ENCODE measurements around the gene SREBF2. TPM values are rescaled to one million over a fixed set of nuclear protein-coding genes. Genes with fewer than 3 reads are reported as not detected.
A peak's percentile ranks its signal among the peaks of the same experiment; 100 is the strongest.
"Not testable (repeated sequence)": the region's sequence is repeated elsewhere in the genome, so short reads cannot be mapped to it uniquely, and the experiment has no call there.

SREBF2 gene
- total RNA-seq, 2 experiments from 2014 or later, result 131 to 137 TPM

DNA sequence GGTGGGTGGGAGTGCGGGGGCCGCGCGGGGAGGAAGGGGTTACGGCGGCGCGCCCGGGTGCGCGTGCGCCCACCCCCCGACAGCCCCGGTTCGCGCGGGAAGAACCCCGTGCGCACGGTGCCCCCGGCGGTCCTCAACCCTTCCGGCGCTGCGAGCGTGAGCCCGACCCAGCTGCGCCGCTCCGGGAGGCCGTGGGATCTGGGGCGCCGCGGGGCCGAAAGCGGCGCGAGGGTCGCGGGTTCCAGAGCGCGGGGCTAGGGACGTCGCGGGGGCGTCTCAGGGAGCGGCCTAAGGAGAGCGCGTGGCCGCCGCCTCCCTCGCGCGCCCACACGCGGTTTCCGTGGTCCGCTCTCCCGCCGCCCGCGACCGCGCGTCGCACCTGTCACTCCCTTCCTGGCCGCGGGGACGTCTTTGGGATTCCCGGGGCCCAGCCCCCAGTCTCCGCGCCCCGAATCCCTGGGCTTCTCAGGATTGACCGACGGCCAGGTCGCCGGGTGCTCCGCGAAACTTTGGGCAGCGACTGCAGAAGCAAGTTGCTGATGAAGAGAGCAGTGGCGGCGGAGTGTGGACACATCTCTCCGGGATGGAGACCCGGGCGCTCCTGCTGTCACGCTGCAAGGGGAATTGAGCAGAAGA lies 582 bp downstream of the SREBF2 start:
- ChIA-PET CTCF (interaction anchor here (1.0 to 6.9 kb wide), 14 partner anchors 9 to 136 kb away, joined by 3 to 49 read pairs (median 7); partner anchors contain the start of gene CCDC134), POLR2A (interaction anchor here (0.9 to 4.5 kb wide), 16 partner anchors 9 to 365 kb away, joined by 3 to 57 read pairs (median 8); partner anchors contain the start of genes CCDC134, CENPM, PHF5A and SNU13)
- H3K36me3 Mint-ChIP-seq, result peaks cover 45% of the 10 kb centered on the region
- H3K27me3 Mint-ChIP-seq, result no peaks in the 10 kb centered on the region
- H3K4me1 Mint-ChIP-seq (ENCODE audit: low read depth), result peaks cover 46% of the 10 kb centered on the region
- H3K4me3 Mint-ChIP-seq, result peak overlapping the region; percentile 98
- intact Hi-C loops (cut with micrococcal nuclease), result loop anchor here (1.0 to 5.0 kb wide), 3 partner anchors 84 to 259 kb away; partner anchors contain the start of genes DESI1, NDUFA6, SHISA8 and XRCC6
- peak; percentile 52 for DNase-seq
- H3K27ac Mint-ChIP-seq, result peak overlapping the region; percentile 99
- peaks cover 5% of the 10 kb centered on the region for H3K9me3 Mint-ChIP-seq

DNA sequence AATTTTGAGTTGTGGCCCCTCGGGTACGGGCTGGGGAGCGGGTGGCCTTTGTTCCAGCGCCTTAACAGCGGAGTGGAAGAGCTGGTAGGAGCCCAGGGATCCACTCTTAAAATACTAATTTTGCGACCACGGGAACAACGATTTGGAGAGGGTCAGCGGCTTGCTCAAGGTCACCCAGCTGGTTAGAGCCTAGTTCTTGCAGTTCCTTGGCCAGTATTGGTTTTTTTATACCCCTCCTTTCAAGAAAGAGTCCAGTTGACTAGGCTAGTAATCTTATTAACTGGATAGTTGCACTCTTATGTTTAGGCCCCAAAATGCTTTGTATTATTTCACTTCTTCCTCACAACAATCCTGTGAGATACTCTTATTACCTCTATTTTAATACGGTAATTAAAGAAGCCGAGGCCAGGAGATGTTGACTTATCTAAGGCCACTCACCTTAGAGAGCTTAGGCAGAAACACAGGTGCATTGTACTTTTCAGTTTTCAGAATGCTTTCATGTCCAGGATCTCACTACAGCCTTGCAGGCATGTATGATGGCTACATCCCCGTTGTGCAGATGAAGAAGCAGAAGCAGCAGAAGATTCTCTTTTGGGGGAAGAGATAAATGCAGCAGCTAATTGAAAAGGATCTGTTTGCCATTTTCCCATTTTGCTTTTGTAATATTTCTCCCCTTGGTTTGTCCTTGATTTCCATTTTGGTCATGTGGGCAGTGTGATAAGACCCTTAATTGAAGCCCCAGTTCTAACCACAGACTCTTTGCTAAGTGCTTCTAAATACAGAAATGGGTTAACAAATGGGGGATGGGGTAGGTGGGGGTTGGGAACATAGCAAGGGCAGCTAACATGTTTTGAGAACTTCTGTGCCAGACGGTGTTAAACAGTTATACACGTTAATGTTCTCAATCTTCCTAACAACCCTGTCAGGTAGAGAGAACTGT lies 1.4 kb downstream of the SREBF2 start:
- H3K4me1 Mint-ChIP-seq (ENCODE audit: low read depth), result peaks cover 54% of the 10 kb centered on the region
- intact Hi-C loops (cut with micrococcal nuclease), result loop anchor here (5.0 kb wide), 2 partner anchors 83 to 258 kb away; partner anchors contain the start of genes NDUFA6 and SHISA8
- peak overlapping the region; percentile 98 for H3K4me3 Mint-ChIP-seq

DNA sequence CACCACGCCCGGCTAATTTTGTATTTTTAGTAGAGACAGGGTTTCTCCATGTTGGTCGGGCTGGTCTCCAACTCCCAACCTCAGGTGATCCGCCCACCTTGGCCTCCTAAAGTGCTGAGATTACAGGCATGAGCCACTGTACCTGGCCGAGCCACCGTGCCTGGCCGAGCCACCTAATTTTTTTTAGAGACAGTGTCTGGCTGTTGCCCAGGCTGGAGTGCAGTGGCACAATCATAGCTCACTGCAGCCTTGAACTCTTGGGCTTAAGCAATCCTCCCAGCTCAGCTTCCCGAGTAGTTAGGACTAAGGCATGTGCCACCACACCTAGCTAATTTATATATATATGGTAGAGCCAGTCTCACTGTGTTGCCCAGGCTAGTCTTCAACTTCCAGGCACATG lies 2.6 kb downstream of the SREBF2 start:
- intact Hi-C loops (cut with micrococcal nuclease), result loop anchor here (1.0 kb wide), 1 partner anchor 39 kb away; no protein-coding TSS in a partner anchor
- not testable (repeated sequence) for H3K9me3 Mint-ChIP-seq, H3K4me3 Mint-ChIP-seq, H3K27me3 Mint-ChIP-seq, DNase-seq
- ChIA-PET POLR2A (interaction anchor here (1.2 to 4.5 kb wide), 5 partner anchors 9 to 30 kb away, joined by 3 to 57 read pairs (median 4); no protein-coding TSS in a partner anchor), CTCF (interaction anchor here (0.6 to 6.9 kb wide), 6 partner anchors 10 to 609 kb away, joined by 3 to 49 read pairs (median 3); no protein-coding TSS in a partner anchor)
- peaks cover 54% of the 10 kb centered on the region for H3K36me3 Mint-ChIP-seq
- peaks cover 63% of the 10 kb centered on the region for H3K4me1 Mint-ChIP-seq (ENCODE audit: low read depth)
- peak overlapping the region; percentile 13 for H3K27ac Mint-ChIP-seq

More for the DNA sequence above, 1.4 kb downstream of the SREBF2 start:
- Mint-ChIP-seq H3K9me3 (peaks cover 5% of the 10 kb centered on the region), H3K27me3 (no peaks in the 10 kb centered on the region), H3K27ac (peak overlapping the region; percentile 99), H3K36me3 (peaks cover 50% of the 10 kb centered on the region)
- DNase-seq, result no peak
- ChIA-PET CTCF (interaction anchor here (1.0 to 6.9 kb wide), 10 partner anchors 8 to 611 kb away, joined by 3 to 49 read pairs (median 6); no protein-coding TSS in a partner anchor), POLR2A (interaction anchor here (0.6 to 4.5 kb wide), 12 partner anchors 8 to 366 kb away, joined by 3 to 57 read pairs (median 17); partner anchors contain the start of genes CCDC134, CENPM, PHF5A and TNFRSF13C)

DNA sequence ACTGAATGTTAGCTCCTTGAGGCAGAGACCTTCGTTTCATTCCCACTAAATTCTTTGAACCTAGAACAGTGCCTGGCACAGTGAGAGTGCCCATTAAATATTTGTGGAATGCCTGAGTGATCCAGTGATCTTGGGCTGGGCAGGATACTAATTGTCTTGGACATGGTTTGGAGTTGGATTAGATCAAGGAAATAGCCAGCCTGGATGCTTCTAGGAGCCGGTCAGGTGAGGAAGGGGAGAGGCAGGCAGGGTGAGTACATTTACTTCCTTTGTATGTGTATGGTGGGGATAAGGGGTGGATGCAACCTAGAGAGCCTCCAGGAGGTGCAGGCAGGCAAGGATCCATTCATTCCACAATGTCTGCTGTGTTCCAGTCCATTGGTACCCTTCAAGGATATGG lies 3.6 kb downstream of the SREBF2 start:
- intact Hi-C loops (cut with micrococcal nuclease), result no loop called here
- ChIA-PET POLR2A (interaction anchor here (1.2 to 1.3 kb wide), 2 partner anchors 10 to 21 kb away, joined by 3 to 4 read pairs; no protein-coding TSS in a partner anchor), CTCF (interaction anchor here (1.0 to 6.9 kb wide), 3 partner anchors 9 to 104 kb away, joined by 3 to 49 read pairs (median 6); no protein-coding TSS in a partner anchor)
- Mint-ChIP-seq H3K27ac (peak overlapping the region; percentile 13), H3K27me3 (no peaks in the 10 kb centered on the region), H3K36me3 (peaks cover 57% of the 10 kb centered on the region), H3K4me1 (ENCODE audit: low read depth) (peaks cover 67% of the 10 kb centered on the region), H3K9me3 (peaks cover 2% of the 10 kb centered on the region), H3K4me3 (no peak overlapping the region)
- no peak for DNase-seq

DNA sequence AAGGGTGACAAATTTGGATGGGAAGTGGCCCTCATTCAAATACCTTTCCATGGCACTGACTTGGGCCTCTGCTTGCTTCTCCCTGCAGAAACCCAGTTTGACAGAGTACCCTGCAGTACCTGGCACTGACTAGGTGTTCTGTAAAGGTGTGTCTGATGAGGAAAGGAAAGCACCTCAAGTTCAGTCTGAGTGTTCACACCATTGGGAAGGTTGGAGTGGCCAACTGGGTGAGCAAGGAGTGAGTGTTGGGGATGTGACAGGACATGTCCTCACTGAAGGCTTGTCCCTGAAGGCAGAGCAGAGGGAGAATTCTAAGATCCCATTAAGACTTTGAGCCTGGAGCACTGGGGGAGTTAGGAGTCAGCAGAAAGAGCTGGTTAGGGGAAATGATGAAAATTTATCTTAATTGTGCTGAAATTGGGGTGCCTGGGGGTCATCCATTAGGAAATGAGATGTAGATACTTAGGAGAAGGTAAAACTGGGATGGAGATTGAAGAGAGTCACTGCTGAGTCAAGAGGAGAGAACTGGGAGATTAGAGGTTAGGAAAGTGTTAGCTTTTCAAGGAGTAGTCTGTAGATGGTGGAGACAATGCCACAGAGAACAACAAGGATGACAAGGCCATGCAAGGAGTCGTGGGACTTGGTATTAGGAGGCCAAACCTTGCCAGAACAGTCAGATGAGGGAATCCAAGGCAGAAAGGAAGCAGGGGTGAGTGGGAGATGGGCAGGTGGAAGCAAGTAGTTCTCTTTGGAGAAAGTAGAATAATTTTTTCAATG lies 6.1 kb downstream of the SREBF2 start:
- H3K27ac Mint-ChIP-seq, result peak overlapping the region; percentile 19
- CTCF ChIA-PET, result interaction anchor here (0.6 to 6.7 kb wide), 4 partner anchors 18 to 167 kb away, joined by 3 to 69 read pairs (median 12); no protein-coding TSS in a partner anchor
- no peak for DNase-seq
- POLR2A ChIA-PET, result interaction anchor here (1.6 to 7.8 kb wide), 3 partner anchors 19 to 39 kb away, joined by 5 to 66 read pairs (median 6); partner anchors contain the start of gene CCDC134
- H3K27me3 Mint-ChIP-seq, result no peaks in the 10 kb centered on the region
- H3K4me3 Mint-ChIP-seq, result no peak overlapping the region
- intact Hi-C loops (cut with micrococcal nuclease), result no loop called here
- peaks cover 56% of the 10 kb centered on the region for H3K36me3 Mint-ChIP-seq
- H3K4me1 Mint-ChIP-seq (ENCODE audit: low read depth), result peaks cover 82% of the 10 kb centered on the region
- no peaks in the 10 kb centered on the region for H3K9me3 Mint-ChIP-seq

DNA sequence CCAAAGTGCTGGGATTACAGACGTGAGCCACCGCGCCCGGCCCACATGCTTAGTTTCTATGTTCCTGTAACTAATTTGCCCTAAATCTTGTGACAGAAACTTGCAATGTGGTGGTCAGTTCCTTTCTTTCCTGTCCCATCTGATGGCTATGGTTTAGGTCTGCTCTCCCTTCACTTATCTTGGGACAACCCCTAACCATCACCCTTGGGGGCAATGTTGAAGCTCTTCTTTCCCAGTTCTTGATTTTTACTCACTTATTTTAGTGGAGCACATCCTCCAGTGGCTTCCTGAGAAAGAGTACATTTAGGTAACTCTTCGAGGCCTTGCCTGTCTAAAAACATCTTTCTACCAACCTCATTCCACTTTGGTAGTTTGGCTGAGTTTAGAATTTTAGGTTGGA lies 7.3 kb downstream of the SREBF2 start:
- Mint-ChIP-seq H3K27ac (peak overlapping the region; percentile 43), H3K9me3 (no peaks in the 10 kb centered on the region), H3K4me1 (ENCODE audit: low read depth) (peaks cover 86% of the 10 kb centered on the region), H3K36me3 (peaks cover 50% of the 10 kb centered on the region), H3K27me3 (no peaks in the 10 kb centered on the region), H3K4me3 (no peak overlapping the region)
- ChIA-PET CTCF (interaction anchor here (5.2 to 6.7 kb wide), 2 partner anchors 17 to 22 kb away, joined by 20 to 69 read pairs; no protein-coding TSS in a partner anchor), POLR2A (interaction anchor here (0.8 to 7.8 kb wide), 4 partner anchors 18 to 40 kb away, joined by 3 to 66 read pairs (median 6); partner anchors contain the start of gene CCDC134)
- intact Hi-C loops (cut with micrococcal nuclease), result no loop called here
- no peak for DNase-seq

DNA sequence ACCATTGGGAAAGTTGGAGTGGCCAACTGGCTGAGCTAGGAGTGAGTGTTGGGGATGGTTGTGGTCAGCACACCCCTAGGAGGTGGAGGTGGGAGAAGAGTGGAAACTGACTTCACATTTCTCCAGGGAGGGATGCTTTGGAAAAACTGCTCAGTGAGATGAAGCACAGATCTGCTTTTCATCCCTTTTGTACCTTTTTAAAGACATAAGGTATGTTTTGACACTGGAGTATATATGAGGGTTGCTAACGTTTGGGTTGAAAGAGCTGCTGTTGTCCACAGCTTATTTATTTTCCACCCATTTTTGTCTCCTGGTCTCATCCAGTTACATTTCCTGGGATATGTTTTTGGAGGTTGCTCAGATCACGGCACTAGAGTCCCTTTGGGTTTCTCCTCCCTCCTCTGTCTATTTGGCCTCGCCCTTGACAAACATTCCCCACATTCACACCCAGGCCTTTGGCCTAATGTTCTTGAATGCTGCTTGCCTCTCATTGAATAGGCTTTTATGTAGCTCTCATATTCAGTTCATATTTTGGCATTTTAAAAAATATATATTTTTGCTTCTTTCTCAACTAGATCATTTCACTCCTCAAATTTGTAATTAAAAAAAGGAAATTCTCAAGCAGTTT lies 8.3 kb downstream of the SREBF2 start:
- ChIA-PET POLR2A (interaction anchor here (0.8 to 7.8 kb wide), 4 partner anchors 8 to 32 kb away, joined by 3 to 66 read pairs (median 32); partner anchors contain the start of gene SREBF2), CTCF (interaction anchor here (1.0 to 6.7 kb wide), 4 partner anchors 8 to 100 kb away, joined by 4 to 69 read pairs (median 18); partner anchors contain the start of gene SREBF2)
- DNase-seq, result no peak
- Mint-ChIP-seq H3K27ac (peak overlapping the region; percentile 39), H3K4me1 (ENCODE audit: low read depth) (peaks cover 88% of the 10 kb centered on the region), H3K4me3 (no peak overlapping the region), H3K9me3 (no peaks in the 10 kb centered on the region), H3K27me3 (no peaks in the 10 kb centered on the region), H3K36me3 (peaks cover 44% of the 10 kb centered on the region)
- intact Hi-C loops (cut with micrococcal nuclease), result no loop called here

DNA sequence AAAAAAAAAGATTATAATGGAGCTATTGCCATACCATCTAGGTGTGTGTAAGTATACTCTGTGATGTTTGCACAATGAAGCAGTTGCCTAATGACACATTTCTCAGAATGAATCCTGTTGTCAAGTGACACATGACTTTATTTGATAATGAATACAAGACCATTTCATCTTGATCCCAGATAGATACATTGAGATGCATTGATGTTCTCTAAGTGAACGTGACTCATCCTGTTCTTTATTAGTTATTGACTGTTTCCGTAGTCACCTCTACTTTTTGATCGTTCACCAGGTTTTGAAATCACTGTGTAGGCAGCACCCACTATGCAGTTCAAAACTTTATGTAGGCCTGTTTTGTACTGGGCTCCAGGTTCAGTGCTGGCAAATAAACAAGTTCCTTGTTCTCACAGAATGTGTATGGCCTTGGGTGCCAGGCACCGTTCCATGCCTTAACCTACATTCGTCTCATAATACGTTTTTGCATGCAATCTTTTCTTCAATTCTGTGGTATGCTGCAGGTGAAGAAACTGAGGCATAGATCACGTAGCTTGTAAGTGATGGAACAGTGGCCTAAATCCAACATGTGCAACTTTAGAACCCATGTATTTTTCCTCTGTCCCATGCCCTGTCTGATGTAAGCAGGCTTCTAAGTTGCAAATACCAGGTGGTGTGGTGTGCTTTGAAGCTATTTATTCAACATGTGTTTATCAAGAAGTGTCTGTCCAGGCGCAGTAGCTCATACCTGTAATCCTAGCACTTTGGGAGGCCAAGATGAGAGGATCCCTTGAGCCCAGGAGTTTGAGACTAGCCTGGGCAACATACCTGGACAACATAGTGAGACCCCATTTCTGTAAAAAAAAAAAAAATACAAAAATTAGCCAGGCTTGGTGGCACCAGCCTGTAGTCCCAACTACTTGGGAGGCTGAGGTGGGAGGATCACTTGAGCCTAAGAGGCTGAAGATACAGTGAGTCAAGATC lies 10.4 kb downstream of the SREBF2 start:
- peaks cover 88% of the 10 kb centered on the region for H3K4me1 Mint-ChIP-seq (ENCODE audit: low read depth)
- DNase-seq, result peak; percentile 54
- POLR2A ChIA-PET, result interaction anchor here (0.7 to 7.8 kb wide), 11 partner anchors 8 to 146 kb away, joined by 3 to 66 read pairs (median 4); partner anchors contain the start of genes CCDC134 and SREBF2
- H3K27ac Mint-ChIP-seq, result peak overlapping the region; percentile 85
- intact Hi-C loops (cut with micrococcal nuclease), result loop anchor here (1.0 kb wide), 3 partner anchors 11 to 30 kb away; no protein-coding TSS in a partner anchor
- CTCF ChIA-PET, result interaction anchor here (0.8 to 6.7 kb wide), 9 partner anchors 10 to 146 kb away, joined by 3 to 69 read pairs (median 4); partner anchors contain the start of gene SREBF2
- no peaks in the 10 kb centered on the region for H3K9me3 Mint-ChIP-seq
- H3K36me3 Mint-ChIP-seq, result peaks cover 32% of the 10 kb centered on the region
- no peaks in the 10 kb centered on the region for H3K27me3 Mint-ChIP-seq
- peak overlapping the region; percentile 27 for H3K4me3 Mint-ChIP-seq

DNA sequence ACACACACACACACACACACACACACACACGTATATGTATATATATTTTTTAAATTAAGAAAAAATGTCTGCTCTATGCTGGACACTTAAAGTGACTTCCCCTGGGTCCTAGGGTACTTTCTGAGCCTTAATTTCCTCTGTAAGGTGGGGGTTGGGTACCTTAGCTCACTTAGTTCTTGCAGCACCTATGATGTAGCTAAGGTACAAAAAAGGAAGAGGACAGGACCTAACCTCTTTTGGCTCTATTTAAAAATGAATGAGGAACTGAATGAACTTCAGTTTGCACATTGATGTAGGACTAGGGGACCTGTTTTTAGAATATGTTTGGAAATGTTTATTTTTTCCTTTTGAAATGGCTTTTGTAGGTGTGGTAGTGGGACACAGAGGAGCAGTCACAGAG lies 11.1 kb downstream of the SREBF2 start:
- Mint-ChIP-seq H3K9me3 (no peaks in the 10 kb centered on the region), H3K4me1 (ENCODE audit: low read depth) (peaks cover 88% of the 10 kb centered on the region), H3K36me3 (peaks cover 34% of the 10 kb centered on the region), H3K27me3 (no peaks in the 10 kb centered on the region), H3K27ac (peak overlapping the region; percentile 84), H3K4me3 (peak overlapping the region; percentile 6)
- POLR2A ChIA-PET, result interaction anchor here (0.7 to 7.8 kb wide), 7 partner anchors 11 to 66 kb away, joined by 3 to 66 read pairs (median 10); partner anchors contain the start of genes CCDC134 and SREBF2
- no peak for DNase-seq
- intact Hi-C loops (cut with micrococcal nuclease), result no loop called here
- CTCF ChIA-PET, result interaction anchor here (1.1 to 6.7 kb wide), 6 partner anchors 8 to 147 kb away, joined by 3 to 69 read pairs (median 5); no protein-coding TSS in a partner anchor
